ENCODE measurements around the gene ZBTB4. TPM values are rescaled to one million over a fixed set of nuclear protein-coding genes. Genes with fewer than 3 reads are reported as not detected.

Gene ZBTB4
- total and polyA plus RNA-seq, 9 of the 15 experiments (the other 6 are each of a cell fraction or from before 2014, with no cell fraction given), result 0.92 to 6.9 (median 3.3) TPM

DNA sequence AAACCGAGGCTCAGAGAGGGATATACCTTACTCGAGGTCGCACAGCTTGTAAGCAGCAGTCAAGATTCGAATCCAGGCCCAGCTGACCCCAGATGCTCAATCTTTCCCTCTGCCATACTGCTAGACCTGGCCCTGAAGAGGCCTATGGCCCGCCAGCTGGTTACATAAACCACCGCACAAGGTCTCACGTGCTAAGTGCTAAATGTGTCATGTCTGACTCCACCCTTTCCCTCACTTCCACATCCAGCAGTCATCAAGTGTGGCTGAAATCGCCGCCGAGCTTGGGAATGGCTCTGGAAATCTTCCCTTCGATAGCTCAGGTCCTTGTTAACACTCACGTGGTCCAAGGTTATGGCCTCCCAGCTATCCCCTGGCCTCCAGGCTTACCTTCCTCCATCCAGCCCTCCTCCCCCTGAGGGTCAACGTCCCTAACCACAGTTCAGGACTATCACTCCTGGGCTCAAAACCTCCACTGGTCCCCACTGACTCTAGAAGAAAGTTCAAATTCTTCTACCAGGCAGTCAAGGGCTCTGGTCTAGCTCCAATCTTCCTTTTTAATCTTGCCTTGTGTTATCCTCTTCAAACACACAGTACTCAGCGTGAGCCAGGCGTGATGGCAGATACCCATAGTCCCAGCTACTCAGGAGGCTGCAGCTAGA lies 3.5 kb downstream of the ZBTB4 start (continued):
- TF ChIP-seq HDAC1 (IDR thresholded peaks at IDR 0.05) (peak in 1 of 2 experiments; percentile 53; a peak in 1 of 4 replicates), RB1 (IDR thresholded peaks at IDR 0.05; ENCODE audit: low read depth) (no peak), NFE2L1 (tag; IDR thresholded peaks at IDR 0.05; ENCODE audit: borderline replicate concordance, low read depth) (no peak), SP2 (IDR thresholded peaks at IDR 0.05; ENCODE audit: extremely low read depth, low read depth, low read length, poor library complexity, severe bottlenecking) (no peak), DNMT1 (IDR thresholded peaks at IDR 0.05) (no peak), MLLT1 (IDR thresholded peaks at IDR 0.05) (0 out of 4 replicates have a peak, but pooled peaks of 1 of the 2 experiments have one; percentile 16), SAFB (IDR thresholded peaks at IDR 0.05; ENCODE audit: borderline replicate concordance, low read depth, low read length) (no peak), RBM17 (IDR thresholded peaks at IDR 0.05; ENCODE audit: borderline replicate concordance, low read depth, low read length) (no peak), KAT7 (CRISPR knock-in tag; IDR thresholded peaks at IDR 0.05; ENCODE audit: borderline replicate concordance) (0 out of 2 replicates have a peak, but pooled peaks have one; percentile 24), C11orf30 (IDR thresholded peaks at IDR 0.05; ENCODE audit: low read depth) (no peak), CHAMP1 (IDR thresholded peaks at IDR 0.05) (no peak), ARID3A (IDR thresholded peaks at IDR 0.05; ENCODE audit: borderline replicate concordance, low read depth, low read length) (no peak), ZNF184 (CRISPR knock-in tag; IDR thresholded peaks at IDR 0.05) (no peak), BCLAF1 (IDR thresholded peaks at IDR 0.05; ENCODE audit: borderline replicate concordance in 1 of 2, control insufficient read depth in 1 of 2, low read depth in 2 of 2, low read length in 1 of 2) (no peak), ZHX1 (conservative IDR thresholded peaks at IDR 0.05; ENCODE audit: low read length) (no peak)
